GM10248 (cell line): ENCODE results near the gene ACKR2.

Experiments
- CTCF ChIA-PET: fragments of 300-600 bp; sonication (Branson Sonifier 250); formaldehyde crosslinking; extraction: SDS; loops from one replicate; lab custom pipeline; 2021; ENCODE audit warnings: antibody characterized with exemption; lab: Yijun Ruan, JAX
- POLR2A ChIA-PET: fragments of 350-650 bp; sonication (Branson Sonifier 250); formaldehyde crosslinking; extraction: SDS; loops from one replicate; lab custom pipeline; 2020; ENCODE audit warnings: antibody characterized with exemption; lab: Yijun Ruan, JAX
- DNase-seq: peaks from one replicate; pipeline ENCODE4 v3.0.0; 2012; ENCODE audit errors: extremely low spot score
- CTCF ChIP-seq: IDR thresholded peaks from 2 replicates; pipeline ENCODE4 v1.5.1; 2012; ENCODE audit warnings: mild to moderate bottlenecking, low read depth; ENCODE audit errors: extremely low read depth, missing control alignments, control extremely low read depth

ACKR2 gene

GRCh38 chr3:42796332-42796885 is 12.8 kb upstream of the ACKR2 start:
- ChIA-PET POLR2A (interaction anchor here (0.6 kb wide), 1 partner anchor 341 kb away, joined by 3 read pairs; no protein-coding TSS in a partner anchor), CTCF (interaction anchor here (1.1 to 5.0 kb wide), 5 partner anchors 11 to 85 kb away, joined by 3 to 36 read pairs (median 4); partner anchors contain the start of gene ACKR2)
- DNase-seq: no peak
- TF ChIP-seq CTCF: no peak

DNA sequence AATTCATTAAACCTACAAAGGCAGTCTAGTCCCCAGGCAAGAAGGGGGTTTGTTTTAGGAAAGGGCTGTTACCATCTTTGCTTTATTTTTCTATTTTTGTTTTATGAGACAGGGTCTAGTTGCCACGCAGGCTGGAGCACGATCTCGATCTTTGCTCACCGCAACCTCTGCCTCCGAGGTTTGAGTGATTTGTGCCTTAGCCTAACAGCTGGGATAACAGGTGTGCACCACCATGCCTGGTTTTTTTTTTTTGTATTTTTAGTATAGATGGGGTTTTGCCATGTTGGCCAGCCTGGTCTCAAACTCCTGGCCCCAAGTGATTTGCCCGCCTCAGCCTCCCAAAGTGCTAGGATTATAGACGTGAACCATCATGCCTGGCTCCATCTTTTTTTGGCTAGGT is 9.9 kb upstream of the ACKR2 start:
- DNase-seq: no peak
- ChIA-PET CTCF (no interaction called here), POLR2A (no interaction called here)
- no peak for TF ChIP-seq CTCF

GRCh38 chr3:42800251-42800650 is 9.0 kb upstream of the ACKR2 start:
- POLR2A ChIA-PET: no interaction called here
- CTCF ChIA-PET: interaction anchor here (1.1 to 1.2 kb wide), 2 partner anchors 14 to 20 kb away, joined by 3 to 7 read pairs; no protein-coding TSS in a partner anchor
- no peak for TF ChIP-seq CTCF
- DNase-seq: no peak

- ChIA-PET POLR2A (no interaction called here), CTCF (interaction anchor here (0.8 to 1.2 kb wide), 3 partner anchors 15 to 21 kb away, joined by 3 to 7 read pairs (median 3); no protein-coding TSS in a partner anchor)
- no peak for TF ChIP-seq CTCF
- DNase-seq: no peak
Observed at GRCh38 chr3:42801048-42801620, 8.1 kb upstream of the ACKR2 start.

- no peak for DNase-seq
- TF ChIP-seq CTCF: no peak
- ChIA-PET CTCF (no interaction called here), POLR2A (no interaction called here)
Observed at GRCh38 chr3:42801784-42802183, 7.5 kb upstream of the ACKR2 start.

- TF ChIP-seq CTCF: no peak
- DNase-seq: no peak
- CTCF ChIA-PET: interaction anchor here (0.7 to 4.6 kb wide), 6 partner anchors 8 to 78 kb away, joined by 3 to 24 read pairs (median 8); no protein-coding TSS in a partner anchor
- POLR2A ChIA-PET: no interaction called here
Observed at GRCh38 chr3:42802876-42803413, 6.3 kb upstream of the ACKR2 start.
